Activated CD4-positive, alpha-beta memory T cell treated with anti-CD3 and anti-CD28 coated beads for 36 hours (primary cell): ENCODE measurements around the gene SPAAR. TPM values are rescaled to one million over a fixed set of nuclear protein-coding genes. Genes with fewer than 3 reads are reported as not detected.

Experiments
- CTCF ChIA-PET: fragments of 350-600 bp; sonication (Branson Sonifier 250); formaldehyde crosslinking; loops from one replicate; lab custom pipeline; 2021; ENCODE audit warnings: antibody characterized with exemption, inconsistent platforms; lab: Charles Lee
- POLR2A ChIA-PET: fragments of 350-600 bp; sonication (Branson Sonifier 250); formaldehyde crosslinking; loops from one replicate; lab custom pipeline; 2021; ENCODE audit warnings: antibody characterized with exemption; lab: Charles Lee
- DNase-seq: peaks from one replicate; pipeline ENCODE4 v3.0.0-alpha.2; 2020
- H3K27ac Mint-ChIP-seq: one replicate; pipeline ENCODE4 v1.8.0; 2021; ENCODE audit warnings: mixed read lengths
- H3K27me3 Mint-ChIP-seq: one replicate; pipeline ENCODE4 v1.8.0; 2021; ENCODE audit warnings: mixed read lengths
- H3K36me3 Mint-ChIP-seq: one replicate; pipeline ENCODE4 v1.8.0; 2021; ENCODE audit warnings: mixed read lengths
- H3K4me1 Mint-ChIP-seq: one replicate; pipeline ENCODE4 v1.8.0; 2021; ENCODE audit warnings: low read depth, mixed read lengths
- H3K4me3 Mint-ChIP-seq: one replicate; pipeline ENCODE4 v1.8.0; 2021; ENCODE audit warnings: mild to moderate bottlenecking, mixed read lengths
- H3K9me3 Mint-ChIP-seq: one replicate; pipeline ENCODE4 v1.8.0; 2021; ENCODE audit warnings: mixed read lengths
- intact Hi-C: fragments of 100-400 bp; cut with micrococcal nuclease; formaldehyde crosslinking; loops from one replicate; pipeline ENCODE4 v1.15.1; 2023
- total RNA-seq, 2 experiments: library from RNA; stranded (reverse); gene quantifications; one replicate each; pipeline ENCODE4 v1.2.3, GENCODE V29; 2021

Gene SPAAR
- total RNA-seq, 2 experiments from 2014 or later, result not detected

DNA sequence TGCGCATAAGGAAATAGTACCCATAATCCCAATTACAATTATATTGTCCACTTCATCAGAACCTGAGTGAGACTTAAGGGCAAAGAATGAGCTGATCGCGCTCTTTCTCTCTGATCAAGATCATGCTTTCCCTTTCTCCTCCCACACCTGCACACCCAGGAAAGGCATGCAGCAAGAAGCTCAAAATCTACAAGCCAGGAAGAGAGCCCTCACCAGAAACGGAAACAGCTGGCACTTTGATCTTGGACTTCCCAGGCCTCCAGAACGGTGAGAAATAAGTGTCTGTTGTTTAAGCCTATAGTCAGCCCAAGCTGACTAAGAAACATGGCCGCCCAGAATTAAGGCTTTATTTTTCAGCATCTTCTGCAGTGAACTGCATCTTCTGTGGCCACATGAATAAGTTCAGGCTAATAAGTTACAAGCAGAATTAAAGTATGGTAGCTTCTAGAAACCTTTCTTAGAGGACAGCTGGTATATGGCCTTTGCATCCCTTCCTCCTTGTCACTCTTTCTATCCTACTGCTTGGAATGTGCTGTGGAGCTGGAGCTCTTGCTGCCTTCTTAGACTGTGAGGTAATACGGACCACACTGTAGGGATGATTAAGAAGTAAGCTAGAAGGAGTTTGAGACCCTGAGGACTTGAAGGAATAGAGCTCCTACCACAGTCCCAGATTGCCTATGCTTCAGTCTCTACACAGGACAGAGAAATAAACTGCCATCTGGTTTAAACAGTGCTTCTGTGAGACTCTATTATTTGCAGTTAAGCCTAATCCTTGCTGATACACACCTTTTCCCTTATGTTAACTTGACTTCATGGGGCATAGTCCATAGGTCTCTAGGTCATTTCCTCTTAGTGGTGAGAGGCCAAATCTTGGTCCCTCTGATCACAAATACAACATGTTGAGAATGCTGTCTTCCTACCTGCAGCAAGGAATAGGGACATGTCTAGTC is 31.4 kb downstream of the SPAAR start:
- peak; percentile 72 for DNase-seq
- Mint-ChIP-seq H3K4me1 (peaks cover 72% of the 10 kb centered on the region), H3K4me3 (no peak overlapping the region), H3K27me3 (no peaks in the 10 kb centered on the region), H3K27ac (peak overlapping the region; percentile 66), H3K36me3 (no peaks in the 10 kb centered on the region), H3K9me3 (peaks cover 7% of the 10 kb centered on the region)
- intact Hi-C loops, result no loop called here
- ChIA-PET CTCF (interaction anchor here (0.6 to 3.7 kb wide), 11 partner anchors 14 to 330 kb away, joined by 3 to 30 read pairs (median 4); no protein-coding TSS in a partner anchor), POLR2A (interaction anchor here (1.7 kb wide), 1 partner anchor 16 kb away, joined by 11 read pairs; no protein-coding TSS in a partner anchor)

DNA sequence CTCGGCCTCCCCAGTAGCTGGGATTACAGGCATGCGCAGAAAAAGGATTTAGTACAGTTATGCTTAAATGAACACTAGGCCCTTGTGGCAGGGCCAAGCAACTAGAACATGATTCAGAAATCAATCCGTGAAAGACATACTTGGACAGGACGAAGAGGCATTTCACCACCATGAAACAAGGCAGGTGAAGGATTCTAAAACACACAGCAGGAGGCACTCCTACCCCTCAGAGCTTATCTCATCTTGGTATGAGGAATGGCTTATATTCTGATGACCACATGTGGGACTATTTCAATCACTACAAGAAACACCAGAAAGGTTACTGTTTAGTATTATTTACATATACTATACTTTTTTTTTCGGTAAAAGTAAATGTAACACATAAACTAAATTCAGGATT is 33.0 kb downstream of the SPAAR start:
- Mint-ChIP-seq H3K36me3 (no peaks in the 10 kb centered on the region), H3K9me3 (peaks cover 2% of the 10 kb centered on the region)

DNA sequence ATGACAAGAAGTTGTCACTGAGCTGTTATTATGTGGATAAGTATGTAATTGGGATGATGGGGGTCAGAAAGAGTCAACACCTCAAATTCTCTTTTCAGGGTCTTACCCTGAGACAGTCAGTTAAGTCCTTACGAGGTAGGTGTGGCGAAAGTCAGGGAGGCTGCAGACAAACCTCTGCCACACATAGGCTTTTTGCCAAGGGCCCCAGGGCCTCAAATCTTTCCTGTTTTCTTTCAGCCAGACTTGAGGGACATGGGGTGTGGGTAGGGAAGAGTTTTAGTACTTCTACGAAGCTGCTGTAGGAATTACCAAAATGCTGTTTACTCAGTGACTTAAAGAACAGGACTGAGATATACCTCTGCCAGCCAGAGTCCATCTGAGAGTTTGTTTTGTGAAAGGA is 34.9 kb downstream of the SPAAR start:
- no peak for DNase-seq
- intact Hi-C loops, result no loop called here
- Mint-ChIP-seq H3K4me1 (peaks cover 68% of the 10 kb centered on the region), H3K27ac (no peak overlapping the region), H3K27me3 (no peaks in the 10 kb centered on the region), H3K36me3 (no peaks in the 10 kb centered on the region), H3K4me3 (no peak overlapping the region), H3K9me3 (no peaks in the 10 kb centered on the region)
- CTCF ChIA-PET, result interaction anchor here (0.6 to 6.2 kb wide), 19 partner anchors 9 to 79 kb away, joined by 3 to 101 read pairs (median 9); partner anchors contain the start of genes OR2S2 and SPAAR
- POLR2A ChIA-PET, result no interaction called here

More for the DNA sequence above, 33.0 kb downstream of the SPAAR start:
- Mint-ChIP-seq H3K4me3 (no peak overlapping the region), H3K27me3 (no peaks in the 10 kb centered on the region), H3K4me1 (peaks cover 74% of the 10 kb centered on the region), H3K27ac (no peak overlapping the region)
- DNase-seq, result no peak
- ChIA-PET POLR2A (no interaction called here), CTCF (interaction anchor here (1.5 to 6.2 kb wide), 3 partner anchors 12 to 39 kb away, joined by 3 to 101 read pairs (median 5); no protein-coding TSS in a partner anchor)
- intact Hi-C loops, result no loop called here

DNA sequence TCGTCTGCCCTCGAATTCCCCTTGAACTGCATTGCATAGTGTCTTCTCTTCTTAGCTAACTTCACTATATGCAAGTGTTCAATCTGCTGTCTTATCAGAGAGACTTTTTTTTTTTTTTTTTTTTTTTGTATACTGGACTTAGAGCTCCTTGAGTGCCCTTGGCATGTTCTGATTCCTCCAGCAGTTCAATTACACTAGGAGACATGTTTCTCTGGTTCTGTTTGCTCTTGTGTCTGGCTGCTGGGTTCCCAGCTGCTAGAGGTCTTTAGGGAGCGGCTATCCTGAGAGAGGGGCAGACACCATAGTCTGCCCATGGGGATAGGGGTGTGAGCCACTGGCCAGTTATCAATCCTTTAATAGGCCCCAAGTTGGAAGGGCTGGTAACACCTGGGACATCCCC is 35.6 kb downstream of the SPAAR start:
- no peak for DNase-seq
- intact Hi-C loops, result loop anchor here (1.0 kb wide), 1 partner anchor 42 kb away; no protein-coding TSS in a partner anchor
- Mint-ChIP-seq H3K9me3 (no peaks in the 10 kb centered on the region), H3K4me3 (no peak overlapping the region), H3K36me3 (no peaks in the 10 kb centered on the region), H3K27ac (no peak overlapping the region), H3K4me1 (peaks cover 69% of the 10 kb centered on the region), H3K27me3 (no peaks in the 10 kb centered on the region)
- POLR2A ChIA-PET, result no interaction called here
- CTCF ChIA-PET, result interaction anchor here (0.5 to 6.2 kb wide), 28 partner anchors 8 to 245 kb away, joined by 3 to 101 read pairs (median 7); partner anchors contain the start of genes OR2S2 and SPAAR

DNA sequence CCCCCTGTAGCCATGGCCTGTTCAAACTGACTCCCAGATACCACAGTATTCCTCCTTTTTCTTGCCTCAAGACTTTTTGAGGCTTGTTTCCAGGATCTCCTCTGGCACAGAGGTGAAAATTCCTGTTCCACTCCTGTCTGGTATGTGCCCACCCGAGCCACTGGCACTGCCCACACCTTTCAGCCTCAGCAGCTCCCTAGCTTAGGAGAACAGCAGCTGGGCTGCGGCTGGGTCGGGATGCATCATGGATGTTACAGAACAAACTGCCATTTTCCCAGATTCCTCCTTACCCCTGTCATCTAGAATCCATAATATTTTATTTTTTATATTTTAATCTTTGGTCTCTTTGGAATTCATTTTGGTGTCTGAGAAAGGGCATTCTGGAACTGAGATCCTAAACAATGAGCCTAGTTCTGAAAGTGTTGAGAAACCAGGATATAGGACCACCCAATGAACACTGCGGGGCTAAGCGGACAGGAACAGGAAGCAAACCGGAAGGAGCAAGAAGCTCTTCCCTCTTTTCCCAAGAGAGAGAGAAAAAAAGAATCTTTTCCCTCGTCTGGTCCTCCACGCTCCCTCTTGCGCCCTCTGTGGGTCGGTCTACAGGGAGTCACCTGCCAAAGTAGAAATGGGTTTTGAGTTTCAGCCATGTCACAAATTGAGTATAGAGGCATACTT is 36.2 kb downstream of the SPAAR start:
- Mint-ChIP-seq H3K4me1 (peaks cover 63% of the 10 kb centered on the region), H3K4me3 (no peak overlapping the region), H3K27me3 (no peaks in the 10 kb centered on the region), H3K27ac (no peak overlapping the region), H3K36me3 (no peaks in the 10 kb centered on the region), H3K9me3 (no peaks in the 10 kb centered on the region)
- ChIA-PET POLR2A (no interaction called here), CTCF (interaction anchor here (0.6 to 6.2 kb wide), 29 partner anchors 9 to 244 kb away, joined by 3 to 101 read pairs (median 7); partner anchors contain the start of genes OR2S2 and SPAAR)
- intact Hi-C loops, result loop anchor here (1.0 kb wide), 1 partner anchor 42 kb away; no protein-coding TSS in a partner anchor
- peak; percentile 80 for DNase-seq

- Mint-ChIP-seq H3K4me3 (no peak overlapping the region), H3K36me3 (no peaks in the 10 kb centered on the region), H3K27ac (no peak overlapping the region), H3K27me3 (no peaks in the 10 kb centered on the region), H3K4me1 (peaks cover 37% of the 10 kb centered on the region), H3K9me3 (no peaks in the 10 kb centered on the region)
- POLR2A ChIA-PET, result no interaction called here
- CTCF ChIA-PET, result interaction anchor here (0.6 to 2.1 kb wide), 4 partner anchors 11 to 649 kb away, joined by 3 to 12 read pairs (median 5); no protein-coding TSS in a partner anchor
- intact Hi-C loops, result no loop called here
- DNase-seq, result no peak
These were observed 39.2 kb downstream of the SPAAR start for GRCh38 chr9:35948451-35948850.

GRCh38 chr9:35948901-35949318 is 39.6 kb downstream of the SPAAR start:
- ChIA-PET CTCF (interaction anchor here (0.6 to 2.1 kb wide), 5 partner anchors 10 to 649 kb away, joined by 3 to 12 read pairs (median 3); no protein-coding TSS in a partner anchor), POLR2A (no interaction called here)
- H3K27ac Mint-ChIP-seq, result no peak overlapping the region
- intact Hi-C loops, result no loop called here
- H3K4me1 Mint-ChIP-seq, result peaks cover 33% of the 10 kb centered on the region
- H3K27me3 Mint-ChIP-seq, result no peaks in the 10 kb centered on the region
- no peaks in the 10 kb centered on the region for H3K9me3 Mint-ChIP-seq
- H3K36me3 Mint-ChIP-seq, result no peaks in the 10 kb centered on the region
- H3K4me3 Mint-ChIP-seq, result no peak overlapping the region
- no peak for DNase-seq

DNA sequence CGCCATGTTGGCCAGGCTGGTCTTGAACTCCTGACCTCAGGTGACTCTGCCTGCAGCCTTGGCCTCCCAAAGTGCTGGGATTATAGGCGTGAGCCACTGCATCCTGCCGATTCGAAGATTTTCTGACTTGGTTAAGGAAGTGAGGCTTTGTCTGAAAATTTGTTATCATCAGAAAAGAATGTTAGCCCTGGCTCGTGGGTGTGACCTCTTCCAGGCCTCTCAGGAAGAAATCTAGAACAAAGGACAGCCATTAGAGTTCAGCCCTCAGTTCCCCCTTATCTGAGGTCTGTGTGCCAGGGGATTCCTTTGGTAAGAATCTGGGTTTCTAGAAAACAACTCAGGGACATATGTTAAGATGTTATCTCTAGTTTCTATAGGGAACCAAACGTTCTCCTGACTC is 42.4 kb downstream of the SPAAR start:
- Mint-ChIP-seq H3K27ac (no peak overlapping the region), H3K4me3 (no peak overlapping the region), H3K27me3 (peaks cover 2% of the 10 kb centered on the region), H3K9me3 (no peaks in the 10 kb centered on the region), H3K36me3 (no peaks in the 10 kb centered on the region), H3K4me1 (peaks cover 21% of the 10 kb centered on the region)
- no peak for DNase-seq
- CTCF ChIA-PET, result interaction anchor here (1.1 to 2.3 kb wide), 3 partner anchors 69 to 377 kb away, joined by 3 to 34 read pairs (median 5); no protein-coding TSS in a partner anchor
- intact Hi-C loops, result loop anchor here (10.0 kb wide), 1 partner anchor 373 kb away; no protein-coding TSS in a partner anchor
- POLR2A ChIA-PET, result no interaction called here

- Mint-ChIP-seq H3K27me3 (peaks cover 2% of the 10 kb centered on the region), H3K4me3 (no peak overlapping the region), H3K36me3 (no peaks in the 10 kb centered on the region), H3K4me1 (peaks cover 21% of the 10 kb centered on the region), H3K27ac (no peak overlapping the region), H3K9me3 (no peaks in the 10 kb centered on the region)
- no peak for DNase-seq
- POLR2A ChIA-PET, result no interaction called here
- CTCF ChIA-PET, result interaction anchor here (0.6 to 2.3 kb wide), 7 partner anchors 8 to 376 kb away, joined by 3 to 34 read pairs (median 3); no protein-coding TSS in a partner anchor
- intact Hi-C loops, result loop anchor here (10.0 kb wide), 1 partner anchor 372 kb away; no protein-coding TSS in a partner anchor
These were observed 43.4 kb downstream of the SPAAR start for GRCh38 chr9:35952526-35953191.

DNA sequence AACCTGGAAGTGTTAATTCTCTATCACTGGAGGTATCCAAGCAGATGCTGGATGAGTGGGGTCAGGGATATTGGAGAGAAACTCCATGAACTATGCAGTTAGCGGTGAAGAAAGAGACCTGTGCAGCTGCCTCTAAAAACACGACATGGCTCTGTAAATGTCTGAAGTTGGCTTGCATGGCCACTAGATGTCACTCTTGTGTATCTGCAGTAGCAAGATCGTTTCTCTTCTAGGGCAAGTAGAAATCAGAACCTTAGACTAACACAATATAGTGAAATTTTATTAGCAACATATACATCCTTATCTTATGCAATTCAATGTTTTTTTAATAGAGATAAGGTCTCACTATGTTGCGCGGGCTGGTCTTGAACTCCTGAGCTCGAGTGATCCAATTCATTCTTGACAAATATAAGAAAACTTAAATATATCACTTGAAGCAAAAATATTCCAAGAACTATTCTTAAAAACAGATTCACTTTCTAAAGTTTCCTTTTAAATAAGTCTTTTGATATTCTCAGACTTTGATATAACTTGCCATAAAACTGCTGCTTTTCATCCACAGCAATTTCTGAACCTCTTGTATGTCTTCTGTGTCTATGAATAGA is 45.8 kb downstream of the SPAAR start:
- ChIA-PET CTCF (interaction anchor here (0.7 to 6.1 kb wide), 33 partner anchors 9 to 424 kb away, joined by 3 to 128 read pairs (median 5); no protein-coding TSS in a partner anchor), POLR2A (no interaction called here)
- H3K9me3 Mint-ChIP-seq, result no peaks in the 10 kb centered on the region
- peaks cover 2% of the 10 kb centered on the region for H3K27me3 Mint-ChIP-seq
- H3K27ac Mint-ChIP-seq, result no peak overlapping the region
- intact Hi-C loops, result loop anchor here (1.0 to 10.0 kb wide), 5 partner anchors 52 to 370 kb away; no protein-coding TSS in a partner anchor
- peaks cover 6% of the 10 kb centered on the region for H3K4me1 Mint-ChIP-seq
- H3K36me3 Mint-ChIP-seq, result no peaks in the 10 kb centered on the region
- peak; percentile 59 for DNase-seq
- no peak overlapping the region for H3K4me3 Mint-ChIP-seq
